Brain microvascular endothelial cell (primary cell): ENCODE data around the gene FRMD3.

Experiments used
- DNase-seq: peaks from one replicate; pipeline ENCODE4 v3.0.0-alpha.2; 2020
- H3K27ac ChIP-seq: fragments of 250-450 bp; sonication (Bioruptor Pico); 2 replicates; pipeline ENCODE4 v1.5.1; 2020; ENCODE audit warnings: mild to moderate bottlenecking, moderate library complexity
- H3K27me3 ChIP-seq: fragments of 250-450 bp; sonication (Bioruptor Pico); replicated peaks from 2 replicates; pipeline ENCODE4 v1.5.1; 2020; ENCODE audit warnings: mild to moderate bottlenecking
- H3K36me3 ChIP-seq: fragments of 250-450 bp; sonication (Bioruptor Pico); replicated peaks from 2 replicates; pipeline ENCODE4 v1.5.1; 2020; ENCODE audit warnings: mild to moderate bottlenecking
- H3K4me3 ChIP-seq: 2 replicates; pipeline ENCODE4 v1.5.1; 2011; ENCODE audit warnings: low read depth, mild to moderate bottlenecking, control low read depth, low read length, moderate library complexity
- CTCF ChIP-seq: IDR thresholded peaks from 2 replicates; pipeline ENCODE4 v1.5.1; 2011; ENCODE audit warnings: low read depth, mild to moderate bottlenecking, moderate library complexity, low read length, control low read depth, inconsistent platforms; ENCODE audit errors: missing control alignments
- in situ Hi-C: cut with HindIII; loops from 2 replicates; pipeline ENCODE4 v1.10.0; 2017; ENCODE audit warnings: low sequenced_read_pairs, low pct_ligation_motif_present

FRMD3 gene

GRCh38 chr9:83199240-83199639 is 339.0 kb downstream of the FRMD3 start:
- Histone ChIP-seq H3K36me3 (no peaks in the 10 kb centered on the region), H3K27ac (no peak overlapping the region), H3K4me3 (no peak overlapping the region), H3K27me3 (peaks cover 3% of the 10 kb centered on the region)
- DNase-seq, result peak; percentile 67
- peak; percentile 87 for TF ChIP-seq CTCF
- in situ Hi-C loops, result no loop called here

DNA sequence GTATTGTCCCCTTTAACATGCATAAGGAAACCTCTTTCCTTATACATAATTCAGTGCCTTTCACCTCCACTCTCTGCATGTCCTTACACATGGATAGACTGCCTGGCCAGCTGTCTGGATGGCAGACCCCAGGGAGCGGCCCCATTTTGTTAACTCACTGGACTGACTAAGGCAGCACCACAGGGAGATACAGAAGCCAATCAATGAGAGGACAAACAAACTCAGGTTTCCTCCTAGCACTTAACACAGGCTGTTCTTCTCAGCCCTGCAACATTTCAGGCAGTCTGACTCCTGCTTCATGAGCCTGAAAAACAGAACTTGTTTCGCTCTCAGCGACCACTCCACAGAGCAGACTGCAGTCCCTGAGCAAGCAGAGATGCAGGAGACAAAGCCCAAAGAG is 339.8 kb downstream of the FRMD3 start:
- TF ChIP-seq CTCF, result no peak
- H3K27ac ChIP-seq, result no peak overlapping the region
- H3K27me3 ChIP-seq, result peaks cover 3% of the 10 kb centered on the region
- no peak for DNase-seq
- in situ Hi-C loops, result no loop called here
- H3K36me3 ChIP-seq, result no peaks in the 10 kb centered on the region
- H3K4me3 ChIP-seq, result no peak overlapping the region

- Histone ChIP-seq H3K27ac (no peak overlapping the region), H3K36me3 (no peaks in the 10 kb centered on the region), H3K4me3 (no peak overlapping the region), H3K27me3 (peaks cover 3% of the 10 kb centered on the region)
- no peak for TF ChIP-seq CTCF
- DNase-seq, result no peak
- in situ Hi-C loops, result no loop called here
These were observed 340.6 kb downstream of the FRMD3 start for GRCh38 chr9:83197591-83197990.

GRCh38 chr9:83196946-83197345 is 341.3 kb downstream of the FRMD3 start:
- no peak for TF ChIP-seq CTCF
- no peaks in the 10 kb centered on the region for H3K36me3 ChIP-seq
- DNase-seq, result no peak
- H3K27me3 ChIP-seq, result peaks cover 3% of the 10 kb centered on the region
- no peak overlapping the region for H3K27ac ChIP-seq
- in situ Hi-C loops, result no loop called here
- H3K4me3 ChIP-seq, result no peak overlapping the region
